ENCODE data around the gene HOXA7.

DNA sequence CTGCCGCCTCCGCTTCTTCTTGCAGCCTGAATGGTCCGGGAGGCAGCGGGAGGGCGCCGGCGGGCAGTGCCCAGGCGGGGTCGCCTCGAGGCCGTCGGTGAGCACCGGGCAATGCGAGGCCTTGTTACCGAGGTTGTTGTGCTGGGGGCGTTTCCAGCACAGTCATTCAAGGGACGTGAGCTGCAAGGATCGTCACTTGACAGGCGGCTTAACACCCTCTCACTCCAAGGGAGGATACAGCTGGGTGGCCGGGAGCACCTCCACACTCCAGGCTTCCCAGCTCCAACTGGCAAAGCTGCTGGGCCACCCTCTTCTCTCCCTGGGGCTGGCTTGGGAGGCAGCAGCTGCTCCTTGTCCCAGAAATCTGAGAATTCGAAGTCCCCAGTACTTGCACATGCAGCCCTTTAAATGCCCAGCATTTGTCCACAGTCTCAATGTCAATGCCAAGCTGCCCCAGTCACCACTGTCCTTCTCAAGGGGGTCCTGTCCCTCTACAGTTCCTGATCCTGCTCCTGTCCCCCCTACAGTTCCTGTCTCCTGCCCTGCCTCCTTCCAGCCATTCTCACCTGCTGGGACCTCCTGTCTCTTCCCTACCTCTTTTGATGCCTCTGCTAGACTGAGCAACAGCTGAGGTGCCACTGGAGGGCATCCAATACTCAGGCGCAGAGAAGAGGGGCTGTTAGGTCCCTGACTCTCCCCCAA lies 33.0 kb upstream of the HOXA7 start:
- TF ChIP-seq, protein P1, sequence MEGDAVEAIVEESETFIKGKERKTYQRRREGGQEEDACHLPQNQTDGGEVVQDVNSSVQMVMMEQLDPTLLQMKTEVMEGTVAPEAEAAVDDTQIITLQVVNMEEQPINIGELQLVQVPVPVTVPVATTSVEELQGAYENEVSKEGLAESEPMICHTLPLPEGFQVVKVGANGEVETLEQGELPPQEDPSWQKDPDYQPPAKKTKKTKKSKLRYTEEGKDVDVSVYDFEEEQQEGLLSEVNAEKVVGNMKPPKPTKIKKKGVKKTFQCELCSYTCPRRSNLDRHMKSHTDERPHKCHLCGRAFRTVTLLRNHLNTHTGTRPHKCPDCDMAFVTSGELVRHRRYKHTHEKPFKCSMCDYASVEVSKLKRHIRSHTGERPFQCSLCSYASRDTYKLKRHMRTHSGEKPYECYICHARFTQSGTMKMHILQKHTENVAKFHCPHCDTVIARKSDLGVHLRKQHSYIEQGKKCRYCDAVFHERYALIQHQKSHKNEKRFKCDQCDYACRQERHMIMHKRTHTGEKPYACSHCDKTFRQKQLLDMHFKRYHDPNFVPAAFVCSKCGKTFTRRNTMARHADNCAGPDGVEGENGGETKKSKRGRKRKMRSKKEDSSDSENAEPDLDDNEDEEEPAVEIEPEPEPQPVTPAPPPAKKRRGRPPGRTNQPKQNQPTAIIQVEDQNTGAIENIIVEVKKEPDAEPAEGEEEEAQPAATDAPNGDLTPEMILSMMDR (IDR thresholded peaks at IDR 0.05) = no peak
- no peak for TF ChIP-seq POLR2A (IDR thresholded peaks at IDR 0.05)
